ENCODE measurements around the gene ORC5.

DNA sequence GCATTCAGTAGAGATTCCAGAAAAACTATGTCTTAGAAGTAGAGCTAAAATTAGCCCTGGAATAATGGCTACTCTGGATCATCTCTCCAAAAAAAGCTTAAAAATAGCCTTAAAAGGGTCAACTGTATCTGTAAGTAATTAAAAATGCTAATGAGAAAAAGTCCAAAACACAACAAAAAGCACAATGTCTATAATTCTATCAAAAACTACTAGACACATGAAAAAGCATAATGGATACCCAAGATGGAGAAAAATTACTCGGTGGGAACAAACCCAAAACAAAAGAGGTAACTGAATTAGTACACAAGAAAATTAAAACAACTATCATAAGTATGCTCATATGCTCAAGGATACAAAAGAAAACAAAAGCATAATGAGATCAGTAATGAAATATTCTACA, 15.4 kb downstream of the ORC5 start:
- TF ChIP-seq, protein P1, sequence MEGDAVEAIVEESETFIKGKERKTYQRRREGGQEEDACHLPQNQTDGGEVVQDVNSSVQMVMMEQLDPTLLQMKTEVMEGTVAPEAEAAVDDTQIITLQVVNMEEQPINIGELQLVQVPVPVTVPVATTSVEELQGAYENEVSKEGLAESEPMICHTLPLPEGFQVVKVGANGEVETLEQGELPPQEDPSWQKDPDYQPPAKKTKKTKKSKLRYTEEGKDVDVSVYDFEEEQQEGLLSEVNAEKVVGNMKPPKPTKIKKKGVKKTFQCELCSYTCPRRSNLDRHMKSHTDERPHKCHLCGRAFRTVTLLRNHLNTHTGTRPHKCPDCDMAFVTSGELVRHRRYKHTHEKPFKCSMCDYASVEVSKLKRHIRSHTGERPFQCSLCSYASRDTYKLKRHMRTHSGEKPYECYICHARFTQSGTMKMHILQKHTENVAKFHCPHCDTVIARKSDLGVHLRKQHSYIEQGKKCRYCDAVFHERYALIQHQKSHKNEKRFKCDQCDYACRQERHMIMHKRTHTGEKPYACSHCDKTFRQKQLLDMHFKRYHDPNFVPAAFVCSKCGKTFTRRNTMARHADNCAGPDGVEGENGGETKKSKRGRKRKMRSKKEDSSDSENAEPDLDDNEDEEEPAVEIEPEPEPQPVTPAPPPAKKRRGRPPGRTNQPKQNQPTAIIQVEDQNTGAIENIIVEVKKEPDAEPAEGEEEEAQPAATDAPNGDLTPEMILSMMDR (IDR thresholded peaks at IDR 0.05) = no peak
- TF ChIP-seq POLR2A (IDR thresholded peaks at IDR 0.05) = no peak

All from esophagus squamous epithelium (tissue), 4 donors.